ENCODE results near the gene FBXO42.

DNA sequence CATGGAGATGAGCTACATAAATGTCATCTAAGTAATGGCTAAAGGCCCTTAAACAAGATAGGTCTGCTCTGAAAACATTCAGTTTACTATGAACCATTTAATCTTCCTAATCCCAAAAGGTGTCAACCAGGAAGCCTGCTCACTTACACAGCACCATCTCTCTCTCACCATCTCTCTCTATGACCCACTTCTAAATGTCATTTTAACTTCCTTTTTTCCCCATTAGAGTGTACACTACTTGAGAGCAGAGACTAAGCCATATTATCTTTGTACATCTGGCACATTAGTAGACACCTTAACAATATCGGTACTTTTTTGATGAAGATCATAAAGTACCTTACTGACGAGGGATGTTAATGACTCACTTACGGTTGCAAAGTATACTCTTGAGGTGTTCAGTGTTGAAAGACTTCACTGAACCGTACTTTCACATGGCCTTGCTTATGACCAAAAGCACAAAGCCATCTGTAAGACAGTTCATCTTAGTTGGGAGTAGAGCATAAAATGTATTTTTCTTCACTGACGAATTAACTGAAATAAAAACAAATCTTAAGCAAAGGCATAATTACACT lies 25.4 kb downstream of the FBXO42 start:
- TF ChIP-seq, protein P1, sequence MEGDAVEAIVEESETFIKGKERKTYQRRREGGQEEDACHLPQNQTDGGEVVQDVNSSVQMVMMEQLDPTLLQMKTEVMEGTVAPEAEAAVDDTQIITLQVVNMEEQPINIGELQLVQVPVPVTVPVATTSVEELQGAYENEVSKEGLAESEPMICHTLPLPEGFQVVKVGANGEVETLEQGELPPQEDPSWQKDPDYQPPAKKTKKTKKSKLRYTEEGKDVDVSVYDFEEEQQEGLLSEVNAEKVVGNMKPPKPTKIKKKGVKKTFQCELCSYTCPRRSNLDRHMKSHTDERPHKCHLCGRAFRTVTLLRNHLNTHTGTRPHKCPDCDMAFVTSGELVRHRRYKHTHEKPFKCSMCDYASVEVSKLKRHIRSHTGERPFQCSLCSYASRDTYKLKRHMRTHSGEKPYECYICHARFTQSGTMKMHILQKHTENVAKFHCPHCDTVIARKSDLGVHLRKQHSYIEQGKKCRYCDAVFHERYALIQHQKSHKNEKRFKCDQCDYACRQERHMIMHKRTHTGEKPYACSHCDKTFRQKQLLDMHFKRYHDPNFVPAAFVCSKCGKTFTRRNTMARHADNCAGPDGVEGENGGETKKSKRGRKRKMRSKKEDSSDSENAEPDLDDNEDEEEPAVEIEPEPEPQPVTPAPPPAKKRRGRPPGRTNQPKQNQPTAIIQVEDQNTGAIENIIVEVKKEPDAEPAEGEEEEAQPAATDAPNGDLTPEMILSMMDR (IDR thresholded peaks at IDR 0.05) = no peak
- TF ChIP-seq POLR2A (IDR thresholded peaks at IDR 0.05) = no peak
